ENCODE data around the gene MPL. TPM values are rescaled to one million over a fixed set of nuclear protein-coding genes. Genes with fewer than 3 reads are reported as not detected.
A peak's percentile ranks its signal among the peaks of the same experiment; 100 is the strongest.

MPL gene
- polyA plus RNA-seq, 1 of the 3 experiments (the other 2 are of a cell fraction): not detected

- peak overlapping the region; percentile 63 for H3K4me2 ChIP-seq
- no peaks in the 10 kb centered on the region for H3K9me3 ChIP-seq
- no peaks in the 10 kb centered on the region for H3K79me2 ChIP-seq (ENCODE audit: insufficient read depth)
- H2AFZ ChIP-seq (ENCODE audit: low read depth): peak overlapping the region; percentile 84
- no peak overlapping the region for H3K9ac ChIP-seq
- peak overlapping the region in 1 of 2 experiments; percentile 56; a peak in 2 of 4 replicates for H3K4me3 ChIP-seq (ENCODE audit: low read depth in 2 of 2, low read length in 1 of 2)
- no peaks in the 10 kb centered on the region for H3K9me2 ChIP-seq
- no peaks in the 10 kb centered on the region for H3K36me3 ChIP-seq (replicated peaks in 1 of 2; ENCODE audit: control insufficient read depth in 1 of 2, insufficient read depth in 2 of 2, low read length in 1 of 2)
- peaks cover 10% of the 10 kb centered on the region for H3F3A ChIP-seq (replicated peaks; ENCODE audit: insufficient read depth)
- H3K4me1 ChIP-seq (ENCODE audit: control insufficient read depth in 1 of 2, insufficient read depth in 2 of 2, low read depth in 1 of 2, low read length in 1 of 2): peaks cover 12 to 13% of the 10 kb centered on the region in 2 experiments; a peak in 2 of 4 replicates
- no peak for DNase-seq
- ChIA-PET CTCF (no interaction called here), POLR2A (no interaction called here)
- peak overlapping the region; percentile 13 to 84; a peak in 1 of 4 replicates for H3K27ac ChIP-seq (ENCODE audit: low read depth in 2 of 2, low read length in 1 of 2)
- no peak for TF ChIP-seq YY1 (IDR thresholded peaks at IDR 0.05; ENCODE audit: low read depth)
- TF ChIP-seq TCF12 (IDR thresholded peaks at IDR 0.05): no peak
- peak; percentile 22; the same call in 1 of the 2 replicates for TF ChIP-seq FOSL2 (IDR thresholded peaks at IDR 0.05; ENCODE audit: borderline replicate concordance, low read depth)
- 54% methylated on average over 11 of the region's 11 CpGs for WGBS (ENCODE audit: low lambda C conversion rate)
- no peaks in the 10 kb centered on the region for H3K27me3 ChIP-seq (ENCODE audit: insufficient read depth)
- no peaks in the 10 kb centered on the region for H4K20me1 ChIP-seq (ENCODE audit: insufficient read depth)
Observed at GRCh38 chr1:43349594-43350306, 12.1 kb downstream of the MPL start.

- H2AFZ ChIP-seq (ENCODE audit: low read depth): no peak overlapping the region
- DNase-seq: no peak
- H3K4me1 ChIP-seq (ENCODE audit: control insufficient read depth in 1 of 2, insufficient read depth in 2 of 2, low read depth in 1 of 2, low read length in 1 of 2): peaks cover 12 to 13% of the 10 kb centered on the region in 2 experiments; a peak in 2 of 4 replicates
- no peak overlapping the region for H3K4me2 ChIP-seq
- H3K9me2 ChIP-seq: no peaks in the 10 kb centered on the region
- H3K27ac ChIP-seq (ENCODE audit: low read depth in 2 of 2, low read length in 1 of 2): no peak overlapping the region
- no peaks in the 10 kb centered on the region for H4K20me1 ChIP-seq (ENCODE audit: insufficient read depth)
- H3K9ac ChIP-seq: no peak overlapping the region
- H3K36me3 ChIP-seq (replicated peaks in 1 of 2; ENCODE audit: control insufficient read depth in 1 of 2, insufficient read depth in 2 of 2, low read length in 1 of 2): no peaks in the 10 kb centered on the region
- TF ChIP-seq FOXM1 (IDR thresholded peaks at IDR 0.05; ENCODE audit: low read depth) (no peak), SIN3A (IDR thresholded peaks at IDR 0.05; ENCODE audit: borderline replicate concordance, low read depth, low read length) (no peak), USF1 (IDR thresholded peaks at IDR 0.05; ENCODE audit: borderline replicate concordance, low read depth) (no peak), USF2 (IDR thresholded peaks at IDR 0.05; ENCODE audit: borderline replicate concordance, low read depth, low read length) (no peak), NFIC (IDR thresholded peaks at IDR 0.05; ENCODE audit: borderline replicate concordance) (no peak), TEAD4 (IDR thresholded peaks at IDR 0.05; ENCODE audit: borderline replicate concordance, insufficient read depth) (no peak), FOSL2 (IDR thresholded peaks at IDR 0.05; ENCODE audit: borderline replicate concordance, low read depth) (no peak), FOXJ3 (CRISPR knock-in tag; IDR thresholded peaks at IDR 0.05) (no peak), GATA2 (CRISPR knock-in tag; IDR thresholded peaks at IDR 0.05) (no peak), RFX5 (IDR thresholded peaks at IDR 0.05; ENCODE audit: low read length) (no peak), MAX (IDR thresholded peaks at IDR 0.05; ENCODE audit: low read depth) (no peak), YY1 (IDR thresholded peaks at IDR 0.05; ENCODE audit: low read depth) (no peak), JUND (IDR thresholded peaks at IDR 0.05) (no peak), RAD21 (IDR thresholded peaks at IDR 0.05; ENCODE audit: low read length) (no peak), TCF12 (IDR thresholded peaks at IDR 0.05) (no peak)
- H3K79me2 ChIP-seq (ENCODE audit: insufficient read depth): no peaks in the 10 kb centered on the region
- H3K4me3 ChIP-seq (ENCODE audit: low read depth in 2 of 2, low read length in 1 of 2): no peak overlapping the region
- H3K9me3 ChIP-seq: no peaks in the 10 kb centered on the region
- CTCF ChIA-PET: interaction anchor here (1.1 kb wide), 1 partner anchor 13 kb away, joined by 4 read pairs; no protein-coding TSS in a partner anchor
- POLR2A ChIA-PET: no interaction called here
- H3F3A ChIP-seq (replicated peaks; ENCODE audit: insufficient read depth): peaks cover 10% of the 10 kb centered on the region
- WGBS (ENCODE audit: low lambda C conversion rate): 93% methylated on average over 1 of the region's 1 CpG
- H3K27me3 ChIP-seq (ENCODE audit: insufficient read depth): no peaks in the 10 kb centered on the region
Observed at GRCh38 chr1:43350976-43351375, 13.4 kb downstream of the MPL start.

Data from SK-N-SH (cell line).